HL-60 (cell line): ENCODE data around the gene EDN3.

ENCODE experiments used
- SPI1 ChIP-seq: IDR thresholded peaks from 2 replicates; pipeline ENCODE4 v1.6.1; 2012; ENCODE audit warnings: low read depth, mild to moderate bottlenecking, borderline replicate concordance
- TF ChIP-seq, protein P1 (sequence below): IDR thresholded peaks from one replicate; pipeline ENCODE4 v1.5.1; 2011; ENCODE audit warnings: low read length, control low read depth, inconsistent platforms; ENCODE audit not compliant: insufficient read depth
- TF ChIP-seq, protein P2 (sequence below): IDR thresholded peaks from 2 replicates; pipeline ENCODE4 v1.6.1; 2012; ENCODE audit warnings: low read depth; ENCODE audit not compliant: insufficient replicate concordance

DNA sequence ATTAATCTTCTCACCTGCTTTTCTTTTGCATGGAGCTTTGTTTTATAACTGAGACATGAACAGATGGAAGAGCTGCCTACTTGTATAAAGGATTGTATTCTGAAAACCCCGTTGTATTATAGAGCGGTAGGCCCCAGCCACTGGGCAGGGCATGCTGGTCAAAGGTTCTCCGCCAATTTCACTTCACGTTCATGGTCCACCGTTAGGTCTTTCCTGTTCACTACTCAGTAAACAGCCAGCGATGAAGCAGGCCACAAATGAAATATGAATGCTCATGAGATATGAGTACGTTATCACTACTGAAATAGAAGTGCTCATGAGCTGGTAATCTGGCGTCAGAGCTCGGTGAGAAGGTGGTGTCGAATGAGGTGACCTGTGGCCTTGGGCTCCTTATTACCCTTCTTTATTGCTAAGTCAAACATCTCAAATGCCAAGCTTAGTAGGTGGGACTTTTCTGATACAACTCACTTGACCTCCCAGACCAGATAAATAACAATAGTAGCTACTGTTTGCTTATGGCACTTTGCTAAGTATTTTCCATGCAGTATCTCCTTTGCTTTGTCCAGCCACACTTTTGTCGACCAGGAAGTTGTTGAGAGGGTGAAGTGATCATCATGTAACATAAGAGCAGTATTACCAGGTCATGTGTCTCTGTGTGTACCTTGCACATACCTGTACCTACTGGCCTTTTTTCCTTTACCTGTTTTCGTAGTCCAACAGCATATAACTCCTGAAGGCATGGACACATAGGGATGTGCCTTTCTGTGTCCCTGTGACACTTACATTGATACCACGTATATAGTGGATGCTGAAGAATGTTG lies 16.7 kb downstream of the EDN3 start:
- TF ChIP-seq, protein P1, sequence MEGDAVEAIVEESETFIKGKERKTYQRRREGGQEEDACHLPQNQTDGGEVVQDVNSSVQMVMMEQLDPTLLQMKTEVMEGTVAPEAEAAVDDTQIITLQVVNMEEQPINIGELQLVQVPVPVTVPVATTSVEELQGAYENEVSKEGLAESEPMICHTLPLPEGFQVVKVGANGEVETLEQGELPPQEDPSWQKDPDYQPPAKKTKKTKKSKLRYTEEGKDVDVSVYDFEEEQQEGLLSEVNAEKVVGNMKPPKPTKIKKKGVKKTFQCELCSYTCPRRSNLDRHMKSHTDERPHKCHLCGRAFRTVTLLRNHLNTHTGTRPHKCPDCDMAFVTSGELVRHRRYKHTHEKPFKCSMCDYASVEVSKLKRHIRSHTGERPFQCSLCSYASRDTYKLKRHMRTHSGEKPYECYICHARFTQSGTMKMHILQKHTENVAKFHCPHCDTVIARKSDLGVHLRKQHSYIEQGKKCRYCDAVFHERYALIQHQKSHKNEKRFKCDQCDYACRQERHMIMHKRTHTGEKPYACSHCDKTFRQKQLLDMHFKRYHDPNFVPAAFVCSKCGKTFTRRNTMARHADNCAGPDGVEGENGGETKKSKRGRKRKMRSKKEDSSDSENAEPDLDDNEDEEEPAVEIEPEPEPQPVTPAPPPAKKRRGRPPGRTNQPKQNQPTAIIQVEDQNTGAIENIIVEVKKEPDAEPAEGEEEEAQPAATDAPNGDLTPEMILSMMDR = no peak
- TF ChIP-seq, protein P2, sequence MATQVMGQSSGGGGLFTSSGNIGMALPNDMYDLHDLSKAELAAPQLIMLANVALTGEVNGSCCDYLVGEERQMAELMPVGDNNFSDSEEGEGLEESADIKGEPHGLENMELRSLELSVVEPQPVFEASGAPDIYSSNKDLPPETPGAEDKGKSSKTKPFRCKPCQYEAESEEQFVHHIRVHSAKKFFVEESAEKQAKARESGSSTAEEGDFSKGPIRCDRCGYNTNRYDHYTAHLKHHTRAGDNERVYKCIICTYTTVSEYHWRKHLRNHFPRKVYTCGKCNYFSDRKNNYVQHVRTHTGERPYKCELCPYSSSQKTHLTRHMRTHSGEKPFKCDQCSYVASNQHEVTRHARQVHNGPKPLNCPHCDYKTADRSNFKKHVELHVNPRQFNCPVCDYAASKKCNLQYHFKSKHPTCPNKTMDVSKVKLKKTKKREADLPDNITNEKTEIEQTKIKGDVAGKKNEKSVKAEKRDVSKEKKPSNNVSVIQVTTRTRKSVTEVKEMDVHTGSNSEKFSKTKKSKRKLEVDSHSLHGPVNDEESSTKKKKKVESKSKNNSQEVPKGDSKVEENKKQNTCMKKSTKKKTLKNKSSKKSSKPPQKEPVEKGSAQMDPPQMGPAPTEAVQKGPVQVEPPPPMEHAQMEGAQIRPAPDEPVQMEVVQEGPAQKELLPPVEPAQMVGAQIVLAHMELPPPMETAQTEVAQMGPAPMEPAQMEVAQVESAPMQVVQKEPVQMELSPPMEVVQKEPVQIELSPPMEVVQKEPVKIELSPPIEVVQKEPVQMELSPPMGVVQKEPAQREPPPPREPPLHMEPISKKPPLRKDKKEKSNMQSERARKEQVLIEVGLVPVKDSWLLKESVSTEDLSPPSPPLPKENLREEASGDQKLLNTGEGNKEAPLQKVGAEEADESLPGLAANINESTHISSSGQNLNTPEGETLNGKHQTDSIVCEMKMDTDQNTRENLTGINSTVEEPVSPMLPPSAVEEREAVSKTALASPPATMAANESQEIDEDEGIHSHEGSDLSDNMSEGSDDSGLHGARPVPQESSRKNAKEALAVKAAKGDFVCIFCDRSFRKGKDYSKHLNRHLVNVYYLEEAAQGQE = no peak
- no peak for TF ChIP-seq SPI1
